Measurements from ENCODE around the gene NLRP3.

NLRP3 gene

GRCh38 chr1:247421074-247421473 is 5.1 kb downstream of the NLRP3 start:
- DNase-seq (ENCODE audit: low read depth, low spot score) = no peak
- Histone ChIP-seq H3K4me3 (no peak overlapping the region), H3K9ac (ENCODE audit: insufficient read length) (no peak overlapping the region), H3K36me3 (ENCODE audit: insufficient read depth, low read length) (no peaks in the 10 kb centered on the region), H3K27ac (no peak overlapping the region), H3K9me3 (ENCODE audit: low read depth, low read length) (no peaks in the 10 kb centered on the region)
- no peak for TF ChIP-seq EZH2 (IDR thresholded peaks at IDR 0.05)
- TF ChIP-seq FOXP2 (optimal IDR thresholded peaks at IDR 0.05; ENCODE audit: control extremely low read depth, extremely low read length, insufficient read depth) = no peak
- no peak for TF ChIP-seq POLR2AphosphoS5 (IDR thresholded peaks at IDR 0.05; ENCODE audit: borderline replicate concordance, low read depth, low read length)

GRCh38 chr1:247429496-247429895 is 13.5 kb downstream of the NLRP3 start:
- Histone ChIP-seq H3K27ac (no peak overlapping the region), H3K4me3 (no peak overlapping the region), H3K36me3 (ENCODE audit: insufficient read depth, low read length) (no peaks in the 10 kb centered on the region), H3K9ac (ENCODE audit: insufficient read length) (no peak overlapping the region), H3K9me3 (ENCODE audit: low read depth, low read length) (no peaks in the 10 kb centered on the region)
- TF ChIP-seq FOXP2 (optimal IDR thresholded peaks at IDR 0.05; ENCODE audit: control extremely low read depth, extremely low read length, insufficient read depth) (no peak), POLR2AphosphoS5 (IDR thresholded peaks at IDR 0.05; ENCODE audit: borderline replicate concordance, low read depth, low read length) (no peak), EZH2 (IDR thresholded peaks at IDR 0.05) (no peak)
- no peak for DNase-seq (ENCODE audit: low read depth, low spot score)

DNA sequence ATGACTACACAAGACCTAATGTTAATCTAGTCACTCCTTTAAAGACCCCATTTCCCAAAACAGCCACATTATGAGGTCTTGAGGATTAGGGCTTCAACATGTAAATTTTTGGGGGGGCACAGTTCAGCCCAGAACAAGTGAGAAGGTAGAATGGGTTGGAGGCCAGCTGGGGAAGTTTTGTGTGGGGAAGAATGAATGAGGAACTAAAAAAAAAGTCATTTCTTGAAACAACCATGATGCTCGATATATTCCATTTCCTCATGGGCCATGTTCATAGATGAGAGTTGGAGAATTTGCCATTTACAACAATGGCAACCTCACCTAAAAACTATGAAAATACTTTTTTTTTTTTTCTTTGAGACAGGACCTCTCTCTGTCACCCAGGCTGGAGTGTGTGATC is 14.5 kb downstream of the NLRP3 start:
- H3K27ac ChIP-seq = no peak overlapping the region
- no peaks in the 10 kb centered on the region for H3K9me3 ChIP-seq (ENCODE audit: low read depth, low read length)
- H3K36me3 ChIP-seq (ENCODE audit: insufficient read depth, low read length) = no peaks in the 10 kb centered on the region
- no peak overlapping the region for H3K4me3 ChIP-seq
- no peak for TF ChIP-seq FOXP2 (optimal IDR thresholded peaks at IDR 0.05; ENCODE audit: control extremely low read depth, extremely low read length, insufficient read depth)
- TF ChIP-seq POLR2AphosphoS5 (IDR thresholded peaks at IDR 0.05; ENCODE audit: borderline replicate concordance, low read depth, low read length) = no peak
- no peak for TF ChIP-seq EZH2 (IDR thresholded peaks at IDR 0.05)
- DNase-seq (ENCODE audit: low read depth, low spot score) = no peak
- H3K9ac ChIP-seq (ENCODE audit: insufficient read length) = no peak overlapping the region

GRCh38 chr1:247431643-247432042 is 15.7 kb downstream of the NLRP3 start:
- Histone ChIP-seq H3K9me3 (ENCODE audit: low read depth, low read length) (no peaks in the 10 kb centered on the region), H3K9ac (ENCODE audit: insufficient read length) (no peak overlapping the region), H3K4me3 (no peak overlapping the region), H3K36me3 (ENCODE audit: insufficient read depth, low read length) (no peaks in the 10 kb centered on the region), H3K27ac (no peak overlapping the region)
- TF ChIP-seq EZH2 (IDR thresholded peaks at IDR 0.05) (no peak), POLR2AphosphoS5 (IDR thresholded peaks at IDR 0.05; ENCODE audit: borderline replicate concordance, low read depth, low read length) (no peak), FOXP2 (optimal IDR thresholded peaks at IDR 0.05; ENCODE audit: control extremely low read depth, extremely low read length, insufficient read depth) (no peak)
- no peak for DNase-seq (ENCODE audit: low read depth, low spot score)

- DNase-seq (ENCODE audit: low read depth, low spot score) = no peak
- no peaks in the 10 kb centered on the region for H3K9me3 ChIP-seq (ENCODE audit: low read depth, low read length)
- TF ChIP-seq POLR2AphosphoS5 (IDR thresholded peaks at IDR 0.05; ENCODE audit: borderline replicate concordance, low read depth, low read length) (no peak), EZH2 (IDR thresholded peaks at IDR 0.05) (no peak), FOXP2 (optimal IDR thresholded peaks at IDR 0.05; ENCODE audit: control extremely low read depth, extremely low read length, insufficient read depth) (no peak)
- H3K4me3 ChIP-seq = no peak overlapping the region
- H3K9ac ChIP-seq (ENCODE audit: insufficient read length) = no peak overlapping the region
- no peaks in the 10 kb centered on the region for H3K36me3 ChIP-seq (ENCODE audit: insufficient read depth, low read length)
- H3K27ac ChIP-seq = no peak overlapping the region
These were observed 18.0 kb downstream of the NLRP3 start for GRCh38 chr1:247434005-247434404.

GRCh38 chr1:247435030-247435758 is 19.2 kb downstream of the NLRP3 start:
- TF ChIP-seq EZH2 (IDR thresholded peaks at IDR 0.05) = no peak
- no peak for TF ChIP-seq FOXP2 (optimal IDR thresholded peaks at IDR 0.05; ENCODE audit: control extremely low read depth, extremely low read length, insufficient read depth)
- no peak for TF ChIP-seq POLR2AphosphoS5 (IDR thresholded peaks at IDR 0.05; ENCODE audit: borderline replicate concordance, low read depth, low read length)

DNA sequence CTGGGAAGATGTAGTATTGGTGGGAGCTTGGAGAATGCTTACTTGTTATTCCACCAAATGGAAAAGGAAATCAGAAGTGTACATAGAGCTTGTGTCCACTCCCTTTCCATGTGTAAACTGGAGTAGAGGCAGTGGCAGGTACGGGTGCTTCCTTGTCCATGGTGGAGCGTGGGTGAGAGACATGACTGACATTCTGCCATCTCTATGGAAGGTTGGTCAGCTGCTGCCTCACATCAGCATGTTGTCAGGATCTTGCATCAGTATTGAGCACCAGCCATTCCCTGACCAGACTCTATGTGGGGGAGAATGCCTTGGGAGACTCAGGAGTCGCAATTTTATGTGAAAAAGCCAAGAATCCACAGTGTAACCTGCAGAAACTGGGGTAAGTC is 19.8 kb downstream of the NLRP3 start:
- no peak for DNase-seq (ENCODE audit: low read depth, low spot score)
- Histone ChIP-seq H3K36me3 (ENCODE audit: insufficient read depth, low read length) (no peaks in the 10 kb centered on the region), H3K9ac (ENCODE audit: insufficient read length) (no peak overlapping the region), H3K4me3 (no peak overlapping the region), H3K27ac (no peak overlapping the region), H3K9me3 (ENCODE audit: low read depth, low read length) (no peaks in the 10 kb centered on the region)
- TF ChIP-seq FOXP2 (optimal IDR thresholded peaks at IDR 0.05; ENCODE audit: control extremely low read depth, extremely low read length, insufficient read depth) (no peak), POLR2AphosphoS5 (IDR thresholded peaks at IDR 0.05; ENCODE audit: borderline replicate concordance, low read depth, low read length) (no peak), EZH2 (IDR thresholded peaks at IDR 0.05) (no peak)

More at GRCh38 chr1:247435030-247435758, 19.2 kb downstream of the NLRP3 start:
- no peak for DNase-seq (ENCODE audit: low read depth, low spot score)
- H3K36me3 ChIP-seq (ENCODE audit: insufficient read depth, low read length) = no peaks in the 10 kb centered on the region
- H3K9me3 ChIP-seq (ENCODE audit: low read depth, low read length) = no peaks in the 10 kb centered on the region
- H3K4me3 ChIP-seq = no peak overlapping the region
- H3K27ac ChIP-seq = no peak overlapping the region
- H3K9ac ChIP-seq (ENCODE audit: insufficient read length) = no peak overlapping the region

DNA sequence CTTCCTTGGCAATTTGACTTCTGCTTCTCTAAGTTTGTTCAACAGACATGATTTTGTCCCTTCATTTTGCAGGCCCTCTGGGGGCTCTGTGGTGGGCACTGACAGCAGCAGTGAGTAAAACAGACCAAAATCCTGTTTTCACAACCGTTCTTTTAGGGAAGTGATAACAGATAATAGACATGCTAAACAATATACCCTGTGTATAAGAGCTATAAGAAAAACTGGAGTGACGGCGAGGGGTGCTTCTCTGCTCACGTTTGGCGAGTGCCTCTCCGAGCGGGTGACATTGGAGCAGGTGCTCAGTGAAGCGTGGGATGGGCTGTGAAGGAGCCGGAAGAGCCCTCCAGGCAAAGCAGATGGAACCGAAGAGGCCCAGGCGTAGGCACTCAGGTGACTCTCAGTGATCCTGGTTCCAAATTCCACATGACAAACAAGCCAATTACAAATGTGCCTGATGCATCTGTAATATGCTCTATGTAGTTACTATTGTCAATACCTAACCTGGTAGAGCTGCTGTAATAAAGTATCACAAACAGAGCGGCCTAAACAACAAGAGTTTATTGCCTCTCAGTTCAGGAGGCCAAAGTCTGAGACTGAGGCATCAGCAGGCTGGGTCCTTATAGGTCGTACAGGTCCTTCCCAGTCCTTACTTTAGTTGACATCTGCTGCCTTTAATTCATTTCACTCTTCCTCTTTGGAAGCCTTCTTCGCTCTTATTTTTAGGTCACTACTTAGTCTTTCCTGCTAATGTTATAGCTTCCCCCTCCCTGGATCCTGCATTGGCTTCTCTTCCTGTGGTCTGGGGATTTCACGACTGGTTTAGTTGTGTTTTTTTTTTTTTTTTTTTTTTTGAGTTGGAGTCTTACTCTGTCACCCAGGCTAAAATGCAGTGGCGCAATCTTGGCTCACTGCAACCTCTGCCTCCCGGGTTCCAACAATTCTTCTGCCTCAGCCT is 21.9 kb downstream of the NLRP3 start:
- Histone ChIP-seq H3K36me3 (ENCODE audit: insufficient read depth, low read length) (no peaks in the 10 kb centered on the region), H3K9ac (ENCODE audit: insufficient read length) (no peak overlapping the region), H3K9me3 (ENCODE audit: low read depth, low read length) (no peaks in the 10 kb centered on the region), H3K27ac (no peak overlapping the region), H3K4me3 (no peak overlapping the region)
- no peak for DNase-seq (ENCODE audit: low read depth, low spot score)
- TF ChIP-seq POLR2AphosphoS5 (IDR thresholded peaks at IDR 0.05; ENCODE audit: borderline replicate concordance, low read depth, low read length) (no peak), EZH2 (IDR thresholded peaks at IDR 0.05) (no peak), FOXP2 (optimal IDR thresholded peaks at IDR 0.05; ENCODE audit: control extremely low read depth, extremely low read length, insufficient read depth) (no peak)
